Stimulated activated effector memory CD8-positive, alpha-beta T cell treated with anti-CD3 and anti-CD28 coated beads, Interleukin-12 subunit alpha, Interleukin-12 subunit beta, amount 100 ng/mL, for 72 hours (primary cell): ENCODE measurements around the gene ACP7.
"Not testable (repeated sequence)": the region's sequence is repeated elsewhere in the genome, so short reads cannot be mapped to it uniquely, and the experiment has no call there.

Experiments used
- ATAC-seq: fragments of 150-1000 bp; cut with Tn5 transposase; 2 replicates; pipeline ENCODE4 v1.10.0; 2021
- DNase-seq, 2 donors: peaks; one replicate each; pipeline ENCODE4 v3.0.0; 2021 to 2022; ENCODE audit warnings: low spot score in 2 of 2
- H3K27ac Mint-ChIP-seq: one replicate; pipeline ENCODE4 v1.8.0; 2022; ENCODE audit warnings: mild to moderate bottlenecking, mixed read lengths
- H3K36me3 Mint-ChIP-seq: one replicate; pipeline ENCODE4 v1.8.0; 2022; ENCODE audit warnings: mild to moderate bottlenecking, mixed read lengths
- H3K4me1 Mint-ChIP-seq: one replicate; pipeline ENCODE4 v1.8.0; 2022; ENCODE audit warnings: mixed read lengths
- H3K4me3 Mint-ChIP-seq: one replicate; pipeline ENCODE4 v1.8.0; 2022; ENCODE audit warnings: mild to moderate bottlenecking, mixed read lengths
- H3K9me3 Mint-ChIP-seq: one replicate; pipeline ENCODE4 v1.8.0; 2022; ENCODE audit warnings: mixed read lengths

The ACP7 gene

GRCh38 chr19:39142630-39143029 is 58.5 kb downstream of the ACP7 start:
- Mint-ChIP-seq H3K36me3 (peaks cover under 1% of the 10 kb centered on the region), H3K27ac (no peak overlapping the region), H3K4me3 (no peak overlapping the region), H3K9me3 (no peaks in the 10 kb centered on the region), H3K4me1 (peaks cover 34% of the 10 kb centered on the region)
- ATAC-seq (no peak), DNase-seq (no peak)

- H3K36me3 Mint-ChIP-seq, H3K9me3 Mint-ChIP-seq, ATAC-seq, DNase-seq, H3K4me3 Mint-ChIP-seq, H3K27ac Mint-ChIP-seq: not testable (repeated sequence)
- H3K4me1 Mint-ChIP-seq: peaks cover 36% of the 10 kb centered on the region
Measured at GRCh38 chr19:39143757-39144289, 59.7 kb downstream of the ACP7 start.

- Mint-ChIP-seq H3K36me3 (peaks cover 10% of the 10 kb centered on the region), H3K27ac (no peak overlapping the region), H3K9me3 (no peaks in the 10 kb centered on the region), H3K4me3 (no peak overlapping the region), H3K4me1 (peaks cover 36% of the 10 kb centered on the region)
- ATAC-seq: no peak
- DNase-seq: no peak
Measured at GRCh38 chr19:39144290-39145071, 60.3 kb downstream of the ACP7 start.

- H3K9me3 Mint-ChIP-seq: no peaks in the 10 kb centered on the region
- DNase-seq (no peak), ATAC-seq (no peak)
- no peak overlapping the region for H3K4me3 Mint-ChIP-seq
- peak overlapping the region; percentile 52 for H3K27ac Mint-ChIP-seq
- peaks cover 10% of the 10 kb centered on the region for H3K36me3 Mint-ChIP-seq
- peaks cover 37% of the 10 kb centered on the region for H3K4me1 Mint-ChIP-seq
Measured at GRCh38 chr19:39145180-39145953, 61.2 kb downstream of the ACP7 start.

- no peak for ATAC-seq
- no peak overlapping the region for H3K4me3 Mint-ChIP-seq
- peak overlapping the region; percentile 52 for H3K27ac Mint-ChIP-seq
- peaks cover 10% of the 10 kb centered on the region for H3K36me3 Mint-ChIP-seq
- no peaks in the 10 kb centered on the region for H3K9me3 Mint-ChIP-seq
- peaks cover 43% of the 10 kb centered on the region for H3K4me1 Mint-ChIP-seq
- no peak for DNase-seq
Measured at GRCh38 chr19:39146091-39146490, 61.9 kb downstream of the ACP7 start.

GRCh38 chr19:39146686-39147450 is 62.7 kb downstream of the ACP7 start:
- Mint-ChIP-seq H3K36me3 (peaks cover 10% of the 10 kb centered on the region), H3K4me1 (peaks cover 43% of the 10 kb centered on the region), H3K27ac (no peak overlapping the region), H3K9me3 (no peaks in the 10 kb centered on the region), H3K4me3 (no peak overlapping the region)
- DNase-seq: no peak
- ATAC-seq: no peak

- H3K4me3 Mint-ChIP-seq: no peak overlapping the region
- ATAC-seq: no peak
- peaks cover 10% of the 10 kb centered on the region for H3K36me3 Mint-ChIP-seq
Measured at GRCh38 chr19:39147480-39147879, 63.3 kb downstream of the ACP7 start.

GRCh38 chr19:39148939-39149529 is 64.9 kb downstream of the ACP7 start:
- no peak for DNase-seq
- Mint-ChIP-seq H3K4me3 (no peak overlapping the region), H3K27ac (no peak overlapping the region), H3K9me3 (no peaks in the 10 kb centered on the region), H3K36me3 (peaks cover 10% of the 10 kb centered on the region), H3K4me1 (peaks cover 35% of the 10 kb centered on the region)
- ATAC-seq: no peak

More at GRCh38 chr19:39147480-39147879, 63.3 kb downstream of the ACP7 start:
- no peak for DNase-seq
- Mint-ChIP-seq H3K9me3 (no peaks in the 10 kb centered on the region), H3K27ac (no peak overlapping the region), H3K4me1 (peaks cover 43% of the 10 kb centered on the region)

- no peak for DNase-seq
- Mint-ChIP-seq H3K4me1 (peaks cover 39% of the 10 kb centered on the region), H3K27ac (no peak overlapping the region), H3K36me3 (peaks cover 10% of the 10 kb centered on the region), H3K9me3 (no peaks in the 10 kb centered on the region), H3K4me3 (no peak overlapping the region)
- ATAC-seq: no peak
Measured at GRCh38 chr19:39150235-39150634, 66.1 kb downstream of the ACP7 start.

GRCh38 chr19:39150807-39151600 is 66.8 kb downstream of the ACP7 start:
- H3K4me3 Mint-ChIP-seq: no peak overlapping the region
- ATAC-seq (no peak), DNase-seq (no peak)
- peaks cover 40% of the 10 kb centered on the region for H3K4me1 Mint-ChIP-seq
- H3K36me3 Mint-ChIP-seq: peaks cover 10% of the 10 kb centered on the region
- no peaks in the 10 kb centered on the region for H3K9me3 Mint-ChIP-seq
- no peak overlapping the region for H3K27ac Mint-ChIP-seq

GRCh38 chr19:39152066-39152465 is 67.9 kb downstream of the ACP7 start:
- Mint-ChIP-seq H3K9me3 (no peaks in the 10 kb centered on the region), H3K4me1 (peaks cover 35% of the 10 kb centered on the region), H3K27ac (no peak overlapping the region), H3K36me3 (peaks cover 10% of the 10 kb centered on the region), H3K4me3 (no peak overlapping the region)
- no peak for DNase-seq
- no peak for ATAC-seq

- DNase-seq: no peak
- Mint-ChIP-seq H3K27ac (peak overlapping the region; percentile 59), H3K36me3 (peaks cover 5% of the 10 kb centered on the region), H3K4me1 (peaks cover 50% of the 10 kb centered on the region), H3K9me3 (no peaks in the 10 kb centered on the region), H3K4me3 (no peak overlapping the region)
- ATAC-seq: no peak
Measured at GRCh38 chr19:39154100-39154628, 70.0 kb downstream of the ACP7 start.

GRCh38 chr19:39154629-39155100 is 70.5 kb downstream of the ACP7 start:
- DNase-seq (no peak), ATAC-seq (no peak)
- H3K4me3 Mint-ChIP-seq: no peak overlapping the region
- no peaks in the 10 kb centered on the region for H3K9me3 Mint-ChIP-seq
- no peak overlapping the region for H3K27ac Mint-ChIP-seq
- peaks cover 53% of the 10 kb centered on the region for H3K4me1 Mint-ChIP-seq
- H3K36me3 Mint-ChIP-seq: peaks cover 5% of the 10 kb centered on the region
